HepG2 (cell line): ENCODE results near the gene IGFALS.

Experiments used
- CHD2 ChIP-seq: IDR thresholded peaks from 2 replicates; pipeline ENCODE4 v1.6.1; 2011; ENCODE audit warnings: low read depth, low read length, improper control_type of control experiment
- POLR2AphosphoS5 ChIP-seq: IDR thresholded peaks from 2 replicates; pipeline ENCODE4 v1.6.1; 2012; ENCODE audit warnings: low read depth, low read length
- YY1 ChIP-seq: IDR thresholded peaks from 2 replicates; pipeline ENCODE4 v1.6.1; 2011; ENCODE audit warnings: low read length, low read depth, moderate library complexity, mild to moderate bottlenecking; ENCODE audit not compliant: insufficient read depth, insufficient replicate concordance
- ZNF772 ChIP-seq: sonication (generic); formaldehyde crosslinking; IDR thresholded peaks from 2 replicates; pipeline ENCODE4 v1.5.0; 2020; ENCODE audit warnings: mild to moderate bottlenecking, missing genetic modification reagents
- TF ChIP-seq, protein P1 (sequence below): IDR thresholded peaks from 2 replicates; pipeline ENCODE4 v1.6.1; 2016
- TF ChIP-seq, protein P2 (sequence below): sonication (generic); formaldehyde crosslinking; IDR thresholded peaks from 2 replicates; pipeline ENCODE4 v1.9.0; 2021; ENCODE audit warnings: missing genetic modification reagents, borderline replicate concordance

DNA sequence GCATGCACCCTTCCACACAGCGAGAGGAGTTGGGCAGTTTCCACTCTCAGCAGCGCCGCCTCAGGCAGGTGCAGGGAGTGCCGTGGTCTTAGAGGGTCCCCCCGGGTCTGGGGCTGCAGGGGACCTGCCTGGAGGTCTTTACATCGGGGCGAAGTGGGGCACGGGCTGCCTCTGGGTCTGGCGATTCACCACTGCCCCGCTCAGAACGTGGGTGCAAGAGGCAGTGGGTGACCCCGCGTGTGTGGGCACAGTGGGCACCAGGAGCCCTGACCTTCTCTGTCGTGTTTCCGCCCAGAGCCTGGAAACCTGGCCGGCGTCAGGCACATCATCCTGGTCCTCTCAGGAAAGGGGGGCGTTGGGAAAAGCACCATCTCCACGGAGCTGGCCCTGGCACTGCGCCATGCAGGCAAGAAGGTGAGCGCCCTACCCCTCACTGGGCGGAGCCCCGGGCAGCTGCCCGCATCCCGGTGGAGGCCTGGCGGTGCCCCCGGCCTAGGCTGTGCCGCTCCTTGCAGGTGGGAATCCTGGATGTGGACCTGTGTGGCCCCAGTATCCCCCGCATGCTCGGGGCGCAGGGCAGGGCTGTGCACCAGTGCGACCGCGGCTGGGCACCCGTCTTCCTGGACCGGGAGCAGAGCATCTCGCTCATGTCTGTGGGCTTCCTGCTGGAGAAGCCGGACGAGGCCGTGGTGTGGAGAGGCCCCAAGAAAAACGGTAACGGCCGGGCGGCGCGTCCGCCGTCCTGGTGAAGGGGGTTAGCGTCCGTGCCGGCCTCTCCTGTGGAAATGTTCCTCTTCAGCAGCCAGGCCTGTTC, 7.1 kb downstream of the IGFALS start:
- TF ChIP-seq ZNF772 (CRISPR knock-in tag) (no peak), CHD2 (no peak), POLR2AphosphoS5 (no peak), YY1 (no peak)
- TF ChIP-seq, protein P1, sequence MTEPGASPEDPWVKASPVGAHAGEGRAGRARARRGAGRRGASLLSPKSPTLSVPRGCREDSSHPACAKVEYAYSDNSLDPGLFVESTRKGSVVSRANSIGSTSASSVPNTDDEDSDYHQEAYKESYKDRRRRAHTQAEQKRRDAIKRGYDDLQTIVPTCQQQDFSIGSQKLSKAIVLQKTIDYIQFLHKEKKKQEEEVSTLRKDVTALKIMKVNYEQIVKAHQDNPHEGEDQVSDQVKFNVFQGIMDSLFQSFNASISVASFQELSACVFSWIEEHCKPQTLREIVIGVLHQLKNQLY (CRISPR knock-in tag): no peak
- TF ChIP-seq, protein P2, sequence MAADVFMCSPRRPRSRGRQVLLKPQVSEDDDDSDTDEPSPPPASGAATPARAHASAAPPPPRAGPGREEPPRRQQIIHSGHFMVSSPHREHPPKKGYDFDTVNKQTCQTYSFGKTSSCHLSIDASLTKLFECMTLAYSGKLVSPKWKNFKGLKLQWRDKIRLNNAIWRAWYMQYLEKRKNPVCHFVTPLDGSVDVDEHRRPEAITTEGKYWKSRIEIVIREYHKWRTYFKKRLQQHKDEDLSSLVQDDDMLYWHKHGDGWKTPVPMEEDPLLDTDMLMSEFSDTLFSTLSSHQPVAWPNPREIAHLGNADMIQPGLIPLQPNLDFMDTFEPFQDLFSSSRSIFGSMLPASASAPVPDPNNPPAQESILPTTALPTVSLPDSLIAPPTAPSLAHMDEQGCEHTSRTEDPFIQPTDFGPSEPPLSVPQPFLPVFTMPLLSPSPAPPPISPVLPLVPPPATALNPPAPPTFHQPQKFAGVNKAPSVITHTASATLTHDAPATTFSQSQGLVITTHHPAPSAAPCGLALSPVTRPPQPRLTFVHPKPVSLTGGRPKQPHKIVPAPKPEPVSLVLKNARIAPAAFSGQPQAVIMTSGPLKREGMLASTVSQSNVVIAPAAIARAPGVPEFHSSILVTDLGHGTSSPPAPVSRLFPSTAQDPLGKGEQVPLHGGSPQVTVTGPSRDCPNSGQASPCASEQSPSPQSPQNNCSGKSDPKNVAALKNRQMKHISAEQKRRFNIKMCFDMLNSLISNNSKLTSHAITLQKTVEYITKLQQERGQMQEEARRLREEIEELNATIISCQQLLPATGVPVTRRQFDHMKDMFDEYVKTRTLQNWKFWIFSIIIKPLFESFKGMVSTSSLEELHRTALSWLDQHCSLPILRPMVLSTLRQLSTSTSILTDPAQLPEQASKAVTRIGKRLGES (CRISPR knock-in tag): no peak
